Measurements from ENCODE around the gene PTOV1.

PTOV1 gene

DNA sequence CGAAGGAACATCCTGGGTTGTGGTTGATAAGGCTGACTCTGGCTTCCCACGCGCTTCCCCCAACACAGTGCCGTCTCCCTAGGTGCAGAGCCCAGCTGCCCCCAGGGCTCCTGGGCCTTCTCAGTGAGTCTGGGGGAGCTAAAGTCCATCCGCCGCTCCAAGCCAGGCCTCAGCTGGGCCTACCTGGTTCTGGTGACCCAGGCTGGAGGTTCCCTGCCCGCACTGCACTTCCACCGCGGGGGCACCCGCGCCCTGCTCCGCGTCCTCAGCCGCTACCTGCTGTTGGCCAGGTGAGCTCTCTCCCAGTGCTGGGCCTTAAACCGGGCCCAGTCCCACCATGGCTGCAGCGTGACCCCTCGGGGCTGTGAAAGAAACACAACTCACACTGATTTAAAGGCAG, 30.2 kb downstream of the PTOV1 start:
- TF ChIP-seq CTCF (IDR thresholded peaks at IDR 0.05; ENCODE audit: borderline replicate concordance, insufficient read depth, low read depth, low read length) = no peak
- H3K4me3 ChIP-seq (ENCODE audit: low read depth, low read length) = no peak overlapping the region

GRCh38 chr19:49881672-49882394, 30.9 kb downstream of the PTOV1 start:
- TF ChIP-seq CTCF (IDR thresholded peaks at IDR 0.05; ENCODE audit: borderline replicate concordance, insufficient read depth, low read depth, low read length) = no peak
- H3K4me3 ChIP-seq (ENCODE audit: low read depth, low read length) = no peak overlapping the region

GRCh38 chr19:49882643-49883042, 31.7 kb downstream of the PTOV1 start:
- no peak for TF ChIP-seq CTCF (IDR thresholded peaks at IDR 0.05; ENCODE audit: borderline replicate concordance, insufficient read depth, low read depth, low read length)
- H3K4me3 ChIP-seq (ENCODE audit: low read depth, low read length) = no peak overlapping the region

DNA sequence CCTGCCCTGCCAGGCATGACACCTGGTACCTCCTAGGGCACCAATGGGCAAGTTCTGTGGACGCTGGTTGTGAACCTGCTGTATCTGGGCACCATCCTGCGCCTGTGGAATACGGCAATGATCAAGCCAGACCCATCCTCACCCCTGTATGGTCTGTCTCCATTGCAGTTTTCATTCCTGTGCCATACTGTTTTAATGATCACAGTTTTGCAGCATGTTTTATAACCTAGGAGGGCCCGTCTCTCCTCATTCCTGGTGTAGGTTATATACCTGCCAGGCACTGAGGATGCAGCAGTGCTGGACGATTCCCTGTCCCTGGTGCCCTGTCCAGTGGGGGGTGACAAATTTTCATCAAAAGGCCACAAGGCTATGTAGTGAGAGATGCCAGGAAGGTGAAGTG, 32.1 kb downstream of the PTOV1 start:
- no peak overlapping the region for H3K4me3 ChIP-seq (ENCODE audit: low read depth, low read length)
- TF ChIP-seq CTCF (IDR thresholded peaks at IDR 0.05; ENCODE audit: borderline replicate concordance, insufficient read depth, low read depth, low read length) = no peak

- H3K4me3 ChIP-seq (ENCODE audit: low read depth, low read length) = no peak overlapping the region
- TF ChIP-seq CTCF (IDR thresholded peaks at IDR 0.05; ENCODE audit: borderline replicate concordance, insufficient read depth, low read depth, low read length) = no peak
These were observed 33.1 kb downstream of the PTOV1 start for GRCh38 chr19:49884109-49884508.

- no peak for TF ChIP-seq CTCF (IDR thresholded peaks at IDR 0.05; ENCODE audit: borderline replicate concordance, insufficient read depth, low read depth, low read length)
- H3K4me3 ChIP-seq (ENCODE audit: low read depth, low read length) = no peak overlapping the region
These were observed 33.8 kb downstream of the PTOV1 start for GRCh38 chr19:49884760-49885159.

DNA sequence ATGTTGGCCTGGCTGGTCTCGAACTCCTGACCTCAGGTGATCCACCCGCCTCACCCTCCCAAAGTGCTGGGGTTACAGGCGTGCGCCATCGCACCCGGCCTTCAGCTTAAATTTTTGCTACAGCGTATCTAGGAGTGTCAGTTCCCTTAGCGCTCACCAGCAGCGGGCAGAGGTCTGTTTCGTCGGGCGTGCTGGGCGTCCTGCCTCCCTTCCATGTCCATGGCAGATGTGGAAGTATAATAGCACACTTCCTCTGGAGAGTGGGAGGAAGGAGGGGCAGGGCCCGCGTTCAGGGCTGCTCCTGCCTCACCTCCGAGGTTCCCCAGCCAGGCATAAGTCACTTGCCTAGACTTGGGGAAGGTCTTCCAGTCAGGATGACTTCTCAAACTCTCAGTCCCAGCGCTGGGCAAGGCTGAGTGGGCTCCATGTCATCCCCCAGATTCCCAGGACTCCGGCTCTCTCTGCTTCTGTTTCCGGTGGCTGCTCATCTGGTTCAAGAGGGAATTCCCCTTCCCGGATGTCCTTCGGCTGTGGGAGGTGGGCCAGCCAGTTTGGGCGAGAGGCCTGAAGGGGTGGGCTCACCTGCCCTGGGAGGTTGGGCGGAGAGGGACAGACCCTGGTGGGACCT, 36.2 kb downstream of the PTOV1 start:
- H3K4me3 ChIP-seq (ENCODE audit: low read depth, low read length) = no peak overlapping the region
- TF ChIP-seq CTCF (IDR thresholded peaks at IDR 0.05; ENCODE audit: borderline replicate concordance, insufficient read depth, low read depth, low read length) = no peak

Measured in GM12875 (cell line).